Nephron progenitor cell (in vitro differentiated cells): ENCODE measurements around the gene MIA3.

Source experiments
- DNase-seq: peaks from one replicate; pipeline ENCODE4 v3.0.0; 2021
- H3K27ac Mint-ChIP-seq: 2 replicates; pipeline ENCODE4 v1.8.0; 2021; ENCODE audit warnings: mild to moderate bottlenecking, moderate library complexity, mixed read lengths
- H3K27me3 Mint-ChIP-seq: 2 replicates; pipeline ENCODE4 v1.8.0; 2021; ENCODE audit warnings: mild to moderate bottlenecking, low read depth, mixed read lengths; ENCODE audit not compliant: poor library complexity
- H3K36me3 Mint-ChIP-seq: 2 replicates; pipeline ENCODE4 v1.8.0; 2021; ENCODE audit warnings: low read depth, mixed read lengths
- H3K4me1 Mint-ChIP-seq: 2 replicates; pipeline ENCODE4 v1.8.0; 2021; ENCODE audit warnings: mixed read lengths
- H3K4me3 Mint-ChIP-seq: 2 replicates; pipeline ENCODE4 v1.8.0; 2021; ENCODE audit warnings: mild to moderate bottlenecking, moderate library complexity, mixed read lengths
- H3K9me3 Mint-ChIP-seq: 2 replicates; pipeline ENCODE4 v1.8.0; 2021; ENCODE audit warnings: mild to moderate bottlenecking, moderate library complexity, mixed read lengths
- CTCF ChIP-seq: fragments of 200-600 bp; sonication (generic); IDR thresholded peaks from 2 replicates; pipeline ENCODE4 v1.5.0; 2021; ENCODE audit warnings: antibody characterized with exemption

The MIA3 gene

GRCh38 chr1:222616525-222616924 is 1.4 kb upstream of the MIA3 start:
- H3K36me3 Mint-ChIP-seq: peaks cover 4% of the 10 kb centered on the region
- H3K9me3 Mint-ChIP-seq: peaks cover 16% of the 10 kb centered on the region
- H3K4me3 Mint-ChIP-seq: peak overlapping the region; percentile 86
- no peak overlapping the region for H3K27ac Mint-ChIP-seq
- no peak for DNase-seq
- H3K27me3 Mint-ChIP-seq: peaks cover 42% of the 10 kb centered on the region
- peaks cover 22% of the 10 kb centered on the region for H3K4me1 Mint-ChIP-seq
- TF ChIP-seq CTCF: no peak

- peaks cover 22% of the 10 kb centered on the region for H3K4me1 Mint-ChIP-seq
- H3K27me3 Mint-ChIP-seq: peaks cover 33% of the 10 kb centered on the region
- TF ChIP-seq CTCF: no peak
- peak overlapping the region; percentile 8 for H3K27ac Mint-ChIP-seq
- H3K36me3 Mint-ChIP-seq: peaks cover 9% of the 10 kb centered on the region
- H3K9me3 Mint-ChIP-seq: peaks cover 12% of the 10 kb centered on the region
- peak; percentile 93 for DNase-seq
- peak overlapping the region; percentile 86 for H3K4me3 Mint-ChIP-seq
These were observed 438 bp upstream of the MIA3 start for GRCh38 chr1:222617367-222617951.

GRCh38 chr1:222618880-222619596 is 1.1 kb downstream of the MIA3 start:
- peaks cover 21% of the 10 kb centered on the region for H3K36me3 Mint-ChIP-seq
- peaks cover 22% of the 10 kb centered on the region for H3K4me1 Mint-ChIP-seq
- peaks cover 18% of the 10 kb centered on the region for H3K27me3 Mint-ChIP-seq
- H3K4me3 Mint-ChIP-seq: peak overlapping the region; percentile 91
- peak overlapping the region; percentile 79 for H3K27ac Mint-ChIP-seq
- no peak for TF ChIP-seq CTCF
- H3K9me3 Mint-ChIP-seq: no peaks in the 10 kb centered on the region
- peak; percentile 48 for DNase-seq

GRCh38 chr1:222620566-222620965 is 2.7 kb downstream of the MIA3 start:
- no peak for TF ChIP-seq CTCF
- H3K36me3 Mint-ChIP-seq: peaks cover 27% of the 10 kb centered on the region
- no peak for DNase-seq
- H3K27me3 Mint-ChIP-seq: peaks cover 12% of the 10 kb centered on the region
- no peak overlapping the region for H3K27ac Mint-ChIP-seq
- H3K4me3 Mint-ChIP-seq: no peak overlapping the region
- H3K4me1 Mint-ChIP-seq: peaks cover 22% of the 10 kb centered on the region
- no peaks in the 10 kb centered on the region for H3K9me3 Mint-ChIP-seq

GRCh38 chr1:222622765-222623164 is 4.9 kb downstream of the MIA3 start:
- Mint-ChIP-seq H3K4me1 (peaks cover 17% of the 10 kb centered on the region), H3K36me3 (peaks cover 41% of the 10 kb centered on the region), H3K27ac (peak overlapping the region; percentile 52), H3K9me3 (no peaks in the 10 kb centered on the region), H3K27me3 (no peaks in the 10 kb centered on the region), H3K4me3 (no peak overlapping the region)
- no peak for TF ChIP-seq CTCF
- no peak for DNase-seq

GRCh38 chr1:222623458-222623857 is 5.6 kb downstream of the MIA3 start:
- H3K36me3 Mint-ChIP-seq: peaks cover 48% of the 10 kb centered on the region
- H3K4me3 Mint-ChIP-seq: no peak overlapping the region
- no peak for DNase-seq
- no peak overlapping the region for H3K27ac Mint-ChIP-seq
- TF ChIP-seq CTCF: no peak
- H3K9me3 Mint-ChIP-seq: no peaks in the 10 kb centered on the region
- no peaks in the 10 kb centered on the region for H3K27me3 Mint-ChIP-seq
- peaks cover 17% of the 10 kb centered on the region for H3K4me1 Mint-ChIP-seq
